ENCODE data around the gene MTIF2. TPM values are rescaled to one million over a fixed set of nuclear protein-coding genes. Genes with fewer than 3 reads are reported as not detected.

Gene MTIF2
- total and polyA plus RNA-seq, 9 of the 15 experiments (the other 6 are each of a cell fraction or from before 2014, with no cell fraction given): 58.7 to 143 (median 105) TPM

GRCh38 chr2:55268907-55269644, at the start of gene MTIF2 (continued):
- TF ChIP-seq ZNF407 (IDR thresholded peaks at IDR 0.05; ENCODE audit: low read depth): peak; percentile 44; the same call in 1 of the 2 replicates
- TF ChIP-seq, protein P1, sequence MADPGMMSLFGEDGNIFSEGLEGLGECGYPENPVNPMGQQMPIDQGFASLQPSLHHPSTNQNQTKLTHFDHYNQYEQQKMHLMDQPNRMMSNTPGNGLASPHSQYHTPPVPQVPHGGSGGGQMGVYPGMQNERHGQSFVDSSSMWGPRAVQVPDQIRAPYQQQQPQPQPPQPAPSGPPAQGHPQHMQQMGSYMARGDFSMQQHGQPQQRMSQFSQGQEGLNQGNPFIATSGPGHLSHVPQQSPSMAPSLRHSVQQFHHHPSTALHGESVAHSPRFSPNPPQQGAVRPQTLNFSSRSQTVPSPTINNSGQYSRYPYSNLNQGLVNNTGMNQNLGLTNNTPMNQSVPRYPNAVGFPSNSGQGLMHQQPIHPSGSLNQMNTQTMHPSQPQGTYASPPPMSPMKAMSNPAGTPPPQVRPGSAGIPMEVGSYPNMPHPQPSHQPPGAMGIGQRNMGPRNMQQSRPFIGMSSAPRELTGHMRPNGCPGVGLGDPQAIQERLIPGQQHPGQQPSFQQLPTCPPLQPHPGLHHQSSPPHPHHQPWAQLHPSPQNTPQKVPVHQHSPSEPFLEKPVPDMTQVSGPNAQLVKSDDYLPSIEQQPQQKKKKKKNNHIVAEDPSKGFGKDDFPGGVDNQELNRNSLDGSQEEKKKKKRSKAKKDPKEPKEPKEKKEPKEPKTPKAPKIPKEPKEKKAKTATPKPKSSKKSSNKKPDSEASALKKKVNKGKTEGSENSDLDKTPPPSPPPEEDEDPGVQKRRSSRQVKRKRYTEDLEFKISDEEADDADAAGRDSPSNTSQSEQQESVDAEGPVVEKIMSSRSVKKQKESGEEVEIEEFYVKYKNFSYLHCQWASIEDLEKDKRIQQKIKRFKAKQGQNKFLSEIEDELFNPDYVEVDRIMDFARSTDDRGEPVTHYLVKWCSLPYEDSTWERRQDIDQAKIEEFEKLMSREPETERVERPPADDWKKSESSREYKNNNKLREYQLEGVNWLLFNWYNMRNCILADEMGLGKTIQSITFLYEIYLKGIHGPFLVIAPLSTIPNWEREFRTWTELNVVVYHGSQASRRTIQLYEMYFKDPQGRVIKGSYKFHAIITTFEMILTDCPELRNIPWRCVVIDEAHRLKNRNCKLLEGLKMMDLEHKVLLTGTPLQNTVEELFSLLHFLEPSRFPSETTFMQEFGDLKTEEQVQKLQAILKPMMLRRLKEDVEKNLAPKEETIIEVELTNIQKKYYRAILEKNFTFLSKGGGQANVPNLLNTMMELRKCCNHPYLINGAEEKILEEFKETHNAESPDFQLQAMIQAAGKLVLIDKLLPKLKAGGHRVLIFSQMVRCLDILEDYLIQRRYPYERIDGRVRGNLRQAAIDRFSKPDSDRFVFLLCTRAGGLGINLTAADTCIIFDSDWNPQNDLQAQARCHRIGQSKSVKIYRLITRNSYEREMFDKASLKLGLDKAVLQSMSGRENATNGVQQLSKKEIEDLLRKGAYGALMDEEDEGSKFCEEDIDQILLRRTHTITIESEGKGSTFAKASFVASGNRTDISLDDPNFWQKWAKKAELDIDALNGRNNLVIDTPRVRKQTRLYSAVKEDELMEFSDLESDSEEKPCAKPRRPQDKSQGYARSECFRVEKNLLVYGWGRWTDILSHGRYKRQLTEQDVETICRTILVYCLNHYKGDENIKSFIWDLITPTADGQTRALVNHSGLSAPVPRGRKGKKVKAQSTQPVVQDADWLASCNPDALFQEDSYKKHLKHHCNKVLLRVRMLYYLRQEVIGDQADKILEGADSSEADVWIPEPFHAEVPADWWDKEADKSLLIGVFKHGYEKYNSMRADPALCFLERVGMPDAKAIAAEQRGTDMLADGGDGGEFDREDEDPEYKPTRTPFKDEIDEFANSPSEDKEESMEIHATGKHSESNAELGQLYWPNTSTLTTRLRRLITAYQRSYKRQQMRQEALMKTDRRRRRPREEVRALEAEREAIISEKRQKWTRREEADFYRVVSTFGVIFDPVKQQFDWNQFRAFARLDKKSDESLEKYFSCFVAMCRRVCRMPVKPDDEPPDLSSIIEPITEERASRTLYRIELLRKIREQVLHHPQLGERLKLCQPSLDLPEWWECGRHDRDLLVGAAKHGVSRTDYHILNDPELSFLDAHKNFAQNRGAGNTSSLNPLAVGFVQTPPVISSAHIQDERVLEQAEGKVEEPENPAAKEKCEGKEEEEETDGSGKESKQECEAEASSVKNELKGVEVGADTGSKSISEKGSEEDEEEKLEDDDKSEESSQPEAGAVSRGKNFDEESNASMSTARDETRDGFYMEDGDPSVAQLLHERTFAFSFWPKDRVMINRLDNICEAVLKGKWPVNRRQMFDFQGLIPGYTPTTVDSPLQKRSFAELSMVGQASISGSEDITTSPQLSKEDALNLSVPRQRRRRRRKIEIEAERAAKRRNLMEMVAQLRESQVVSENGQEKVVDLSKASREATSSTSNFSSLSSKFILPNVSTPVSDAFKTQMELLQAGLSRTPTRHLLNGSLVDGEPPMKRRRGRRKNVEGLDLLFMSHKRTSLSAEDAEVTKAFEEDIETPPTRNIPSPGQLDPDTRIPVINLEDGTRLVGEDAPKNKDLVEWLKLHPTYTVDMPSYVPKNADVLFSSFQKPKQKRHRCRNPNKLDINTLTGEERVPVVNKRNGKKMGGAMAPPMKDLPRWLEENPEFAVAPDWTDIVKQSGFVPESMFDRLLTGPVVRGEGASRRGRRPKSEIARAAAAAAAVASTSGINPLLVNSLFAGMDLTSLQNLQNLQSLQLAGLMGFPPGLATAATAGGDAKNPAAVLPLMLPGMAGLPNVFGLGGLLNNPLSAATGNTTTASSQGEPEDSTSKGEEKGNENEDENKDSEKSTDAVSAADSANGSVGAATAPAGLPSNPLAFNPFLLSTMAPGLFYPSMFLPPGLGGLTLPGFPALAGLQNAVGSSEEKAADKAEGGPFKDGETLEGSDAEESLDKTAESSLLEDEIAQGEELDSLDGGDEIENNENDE (IDR thresholded peaks at IDR 0.05; ENCODE audit: low read depth, low read length): no peak
- peak; percentile 74; the same call in 1 of the 2 replicates for TF ChIP-seq HDAC2 (IDR thresholded peaks at IDR 0.05)
- no peak for TF ChIP-seq ZNF121 (CRISPR knock-in tag; conservative IDR thresholded peaks at IDR 0.05)
